Vagina (tissue), 2 donors: ENCODE data around the gene RAP1GDS1. TPM values are rescaled to one million over a fixed set of nuclear protein-coding genes. Genes with fewer than 3 reads are reported as not detected.

Experiments
- DNase-seq, 2 donors: peaks; one replicate each; pipeline ENCODE4 v3.0.0-alpha.2; 2017; ENCODE audit errors: extremely low spot score in 2 of 2
- H3K27ac ChIP-seq: fragments of 200-600 bp; sonication (generic); one replicate; pipeline ENCODE4 v1.5.1; 2019
- H3K27me3 ChIP-seq: fragments of 200-600 bp; sonication (generic); one replicate; pipeline ENCODE4 v1.5.1; 2019
- H3K36me3 ChIP-seq, 2 donors: fragments of 200-600 bp; sonication (generic); one replicate each; pipeline ENCODE4 v1.5.1; 2017 to 2019
- H3K4me1 ChIP-seq: fragments of 200-600 bp; sonication (generic); one replicate; pipeline ENCODE4 v1.5.1; 2019
- H3K4me3 ChIP-seq, 2 donors: fragments of 200-600 bp; sonication (generic); 1 replicate in 1 of 2; 2 replicates in 1 of 2; pipeline ENCODE4 v1.5.1; 2016 to 2019
- H3K9me3 ChIP-seq: fragments of 200-600 bp; sonication (generic); one replicate; pipeline ENCODE4 v1.5.1; 2019
- POLR2A ChIP-seq, 2 donors: fragments of 450-650 bp; IDR thresholded peaks; one replicate each; pipeline ENCODE4 v1.6.1; 2017; ENCODE audit warnings: antibody characterized with exemption in 2 of 2, mild to moderate bottlenecking in 2 of 2, moderate library complexity in 2 of 2
- POLR2AphosphoS5 ChIP-seq, 2 donors: sonication (generic); formaldehyde crosslinking; IDR thresholded peaks; one replicate each; pipeline ENCODE4 v1.9.0; 2017; ENCODE audit warnings: antibody characterized with exemption in 2 of 2, mild to moderate bottlenecking in 2 of 2, low read depth in 1 of 2; ENCODE audit not compliant: insufficient read depth in 1 of 2
- intact Hi-C: fragments of 100-400 bp; cut with DNase I; formaldehyde crosslinking; loops from one replicate; pipeline ENCODE4 v1.15.1; 2023
- total RNA-seq: library from RNA; depleted of rRNA; stranded (reverse); fragments of >200 nt; gene quantifications from one replicate; pipeline ENCODE4 v1.2.3, GENCODE V29; 2016
- TF ChIP-seq, protein P1 (sequence below), 3 experiments: fragments of 450-650 bp in 2 of 3; fragments of 200-600 bp in 1 of 3; sonication (generic) in 1 of 3; IDR thresholded peaks; one replicate each; pipeline ENCODE4 v1.5.1; 2017 to 2019; ENCODE audit warnings: antibody characterized with exemption in 3 of 3, mild to moderate bottlenecking in 2 of 3, moderate library complexity in 2 of 3

The RAP1GDS1 gene
- total RNA-seq, 1 donor from 2014 or later: 16.0 TPM

DNA sequence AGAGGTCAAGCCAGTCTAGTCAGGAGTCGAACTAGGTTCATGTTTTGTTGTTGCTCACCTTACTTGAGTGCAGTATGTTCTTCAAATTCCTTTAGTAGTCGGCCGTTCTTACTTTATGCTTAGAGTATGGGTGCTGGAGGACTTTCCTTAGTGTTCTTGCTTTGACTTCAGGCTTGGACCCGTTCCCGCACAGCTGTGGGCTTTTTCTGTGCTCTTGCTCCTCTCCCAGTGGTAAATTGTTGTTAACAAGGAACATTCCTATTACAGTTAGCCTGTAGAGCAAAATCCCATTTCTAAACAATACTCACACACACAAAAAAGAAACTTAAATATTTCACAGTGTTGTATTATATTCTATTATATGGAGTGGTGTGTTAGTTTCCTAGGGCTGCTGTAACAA, 113.5 kb downstream of the RAP1GDS1 start:
- H3K4me1 ChIP-seq: no peaks in the 10 kb centered on the region
- H3K27ac ChIP-seq: no peak overlapping the region
- H3K27me3 ChIP-seq: no peaks in the 10 kb centered on the region
- DNase-seq: no peak
- TF ChIP-seq POLR2A (IDR thresholded peaks at IDR 0.05): no peak
- no peak for TF ChIP-seq POLR2AphosphoS5 (IDR thresholded peaks at IDR 0.05; ENCODE audit: insufficient read depth in 1 of 2, low read depth in 1 of 2)
- TF ChIP-seq, protein P1, sequence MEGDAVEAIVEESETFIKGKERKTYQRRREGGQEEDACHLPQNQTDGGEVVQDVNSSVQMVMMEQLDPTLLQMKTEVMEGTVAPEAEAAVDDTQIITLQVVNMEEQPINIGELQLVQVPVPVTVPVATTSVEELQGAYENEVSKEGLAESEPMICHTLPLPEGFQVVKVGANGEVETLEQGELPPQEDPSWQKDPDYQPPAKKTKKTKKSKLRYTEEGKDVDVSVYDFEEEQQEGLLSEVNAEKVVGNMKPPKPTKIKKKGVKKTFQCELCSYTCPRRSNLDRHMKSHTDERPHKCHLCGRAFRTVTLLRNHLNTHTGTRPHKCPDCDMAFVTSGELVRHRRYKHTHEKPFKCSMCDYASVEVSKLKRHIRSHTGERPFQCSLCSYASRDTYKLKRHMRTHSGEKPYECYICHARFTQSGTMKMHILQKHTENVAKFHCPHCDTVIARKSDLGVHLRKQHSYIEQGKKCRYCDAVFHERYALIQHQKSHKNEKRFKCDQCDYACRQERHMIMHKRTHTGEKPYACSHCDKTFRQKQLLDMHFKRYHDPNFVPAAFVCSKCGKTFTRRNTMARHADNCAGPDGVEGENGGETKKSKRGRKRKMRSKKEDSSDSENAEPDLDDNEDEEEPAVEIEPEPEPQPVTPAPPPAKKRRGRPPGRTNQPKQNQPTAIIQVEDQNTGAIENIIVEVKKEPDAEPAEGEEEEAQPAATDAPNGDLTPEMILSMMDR (IDR thresholded peaks at IDR 0.05): no peak
- H3K9me3 ChIP-seq: no peaks in the 10 kb centered on the region
- no peak overlapping the region for H3K4me3 ChIP-seq
- H3K36me3 ChIP-seq: no peaks in the 10 kb centered on the region
- intact Hi-C loops: no loop called here

DNA sequence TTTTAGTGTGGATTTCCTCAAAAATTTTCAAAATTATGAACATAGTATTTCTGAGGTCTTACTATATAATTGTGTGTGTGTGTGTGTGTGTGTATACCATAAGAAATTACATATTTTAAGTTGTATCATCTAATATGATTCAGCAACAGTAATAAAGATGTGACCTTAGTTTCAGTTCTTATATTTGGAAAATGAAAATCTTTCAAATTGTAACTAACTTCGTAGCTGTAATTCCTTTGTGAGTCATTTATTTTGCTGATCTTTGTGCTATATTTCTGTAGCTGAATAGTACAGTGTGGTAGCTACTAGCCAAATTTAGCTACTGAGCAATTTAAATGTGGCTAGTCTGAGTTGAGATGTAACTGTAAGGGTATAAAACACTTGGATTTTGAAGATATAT, 116.4 kb downstream of the RAP1GDS1 start:
- Histone ChIP-seq H3K27me3 (no peaks in the 10 kb centered on the region), H3K36me3 (no peaks in the 10 kb centered on the region), H3K9me3 (no peaks in the 10 kb centered on the region), H3K4me1 (no peaks in the 10 kb centered on the region), H3K4me3 (no peak overlapping the region), H3K27ac (no peak overlapping the region)
- no peak for TF ChIP-seq POLR2AphosphoS5 (IDR thresholded peaks at IDR 0.05; ENCODE audit: insufficient read depth in 1 of 2, low read depth in 1 of 2)
- TF ChIP-seq, protein P1 (IDR thresholded peaks at IDR 0.05): no peak
- no peak for TF ChIP-seq POLR2A (IDR thresholded peaks at IDR 0.05)
- no peak for DNase-seq
- intact Hi-C loops: no loop called here

- Histone ChIP-seq H3K4me1 (no peaks in the 10 kb centered on the region), H3K27me3 (no peaks in the 10 kb centered on the region), H3K36me3 (no peaks in the 10 kb centered on the region), H3K4me3 (no peak overlapping the region), H3K27ac (no peak overlapping the region), H3K9me3 (no peaks in the 10 kb centered on the region)
- TF ChIP-seq POLR2AphosphoS5 (IDR thresholded peaks at IDR 0.05; ENCODE audit: insufficient read depth in 1 of 2, low read depth in 1 of 2): no peak
- TF ChIP-seq, protein P1 (IDR thresholded peaks at IDR 0.05): no peak
- no peak for TF ChIP-seq POLR2A (IDR thresholded peaks at IDR 0.05)
- intact Hi-C loops: no loop called here
- no peak for DNase-seq
These were observed 120.1 kb downstream of the RAP1GDS1 start for GRCh38 chr4:98381306-98381705.

- TF ChIP-seq POLR2A (IDR thresholded peaks at IDR 0.05): no peak
- TF ChIP-seq, protein P1 (IDR thresholded peaks at IDR 0.05): no peak
- no peak for TF ChIP-seq POLR2AphosphoS5 (IDR thresholded peaks at IDR 0.05; ENCODE audit: insufficient read depth in 1 of 2, low read depth in 1 of 2)
- H3K4me3 ChIP-seq: no peak overlapping the region
- DNase-seq: no peak
- no peaks in the 10 kb centered on the region for H3K9me3 ChIP-seq
- H3K36me3 ChIP-seq: peaks cover 0 to 6% of the 10 kb centered on the region in 2 donors
- no peaks in the 10 kb centered on the region for H3K4me1 ChIP-seq
- intact Hi-C loops: no loop called here
- no peaks in the 10 kb centered on the region for H3K27me3 ChIP-seq
- H3K27ac ChIP-seq: no peak overlapping the region
These were observed 122.4 kb downstream of the RAP1GDS1 start for GRCh38 chr4:98383431-98384106.

DNA sequence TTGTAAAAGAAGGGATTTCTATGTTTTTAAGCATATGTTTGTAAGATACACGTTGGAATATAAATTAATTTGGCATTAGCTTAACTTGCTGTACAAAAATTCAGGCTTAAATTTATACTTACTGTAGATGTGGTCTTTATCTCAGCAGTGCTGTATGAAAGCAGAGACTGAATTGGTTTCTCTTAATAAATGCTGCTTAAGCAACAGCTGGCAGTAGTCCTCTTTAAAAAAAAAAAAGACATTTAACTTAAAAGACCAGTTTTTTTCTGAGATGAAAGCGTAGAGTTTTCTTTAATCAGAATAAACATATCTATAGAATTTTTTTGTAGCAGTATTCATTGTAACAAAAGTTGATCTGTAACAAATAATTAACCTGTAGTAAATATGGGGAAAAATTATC, 124.6 kb downstream of the RAP1GDS1 start:
- Histone ChIP-seq H3K27me3 (no peaks in the 10 kb centered on the region), H3K9me3 (no peaks in the 10 kb centered on the region), H3K4me3 (no peak overlapping the region), H3K4me1 (no peaks in the 10 kb centered on the region), H3K27ac (no peak overlapping the region), H3K36me3 (peaks cover 0 to 6% of the 10 kb centered on the region in 2 donors)
- intact Hi-C loops: no loop called here
- no peak for DNase-seq
- TF ChIP-seq POLR2AphosphoS5 (IDR thresholded peaks at IDR 0.05; ENCODE audit: insufficient read depth in 1 of 2, low read depth in 1 of 2) (no peak), POLR2A (IDR thresholded peaks at IDR 0.05) (no peak)
- TF ChIP-seq, protein P1 (IDR thresholded peaks at IDR 0.05): no peak
